ENCODE data around the gene TMEM208. TPM values are rescaled to one million over a fixed set of nuclear protein-coding genes. Genes with fewer than 3 reads are reported as not detected.

TMEM208 gene
- total RNA-seq, 4 donors from 2014 or later = 14.7 to 35.8 (median 29.2) TPM

- H3K4me1 ChIP-seq = peaks cover 10 to 13% of the 10 kb centered on the region in 2 donors
- no peak for DNase-seq
- no peak overlapping the region for H3K4me3 ChIP-seq
- H3K36me3 ChIP-seq = no peaks in the 10 kb centered on the region
- no peaks in the 10 kb centered on the region for H3K9me3 ChIP-seq
- TF ChIP-seq CTCF (IDR thresholded peaks at IDR 0.05 in 4 of 5, conservative IDR thresholded peaks at IDR 0.05 in 1 of 5) (no peak), POLR2A (IDR thresholded peaks at IDR 0.05) (no peak)
- no peak for ATAC-seq
- in situ Hi-C loops (cut with MboI; ENCODE audit: low sequenced_read_pairs in 4 of 4) = no loop called here
- no peak overlapping the region for H3K27ac ChIP-seq
- no peaks in the 10 kb centered on the region for H3K27me3 ChIP-seq
- intact Hi-C loops (cut with DNase I; ENCODE audit: low total_unique reads) = no loop called here
These were observed 31.4 kb downstream of the TMEM208 start for GRCh38 chr16:67258161-67258835.

GRCh38 chr16:67259705-67260104 lies 32.8 kb downstream of the TMEM208 start:
- ATAC-seq (no peak), DNase-seq (no peak)
- Histone ChIP-seq H3K27ac (peak overlapping the region in 1 of 4 donors; percentile 83), H3K9me3 (no peaks in the 10 kb centered on the region), H3K4me3 (no peak overlapping the region), H3K4me1 (peaks cover 10 to 13% of the 10 kb centered on the region in 2 donors), H3K27me3 (no peaks in the 10 kb centered on the region), H3K36me3 (no peaks in the 10 kb centered on the region)
- intact Hi-C loops (cut with DNase I; ENCODE audit: low total_unique reads) (loop anchor here (1.0 to 5.0 kb wide), 2 partner anchors 26 to 148 kb away; no protein-coding TSS in a partner anchor), in situ Hi-C loops (cut with MboI; ENCODE audit: low sequenced_read_pairs in 4 of 4) (loop anchor here in 1 of 4 donors (10.0 kb wide), 1 partner anchor 155 kb away; the partner anchor contains the start of gene ZDHHC1)
- no peak for TF ChIP-seq CTCF (IDR thresholded peaks at IDR 0.05 in 4 of 5, conservative IDR thresholded peaks at IDR 0.05 in 1 of 5)
- TF ChIP-seq POLR2A (IDR thresholded peaks at IDR 0.05) = no peak

GRCh38 chr16:67260426-67261063 lies 33.6 kb downstream of the TMEM208 start:
- DNase-seq = peak; percentile 69 to 85
- in situ Hi-C loops (cut with MboI; ENCODE audit: low sequenced_read_pairs in 4 of 4) = loop anchor here in 1 of 4 donors (10.0 kb wide), 1 partner anchor 154 kb away; the partner anchor contains the start of gene ZDHHC1

GRCh38 chr16:67263201-67263600 lies 36.3 kb downstream of the TMEM208 start:
- no peak for DNase-seq
- intact Hi-C loops (cut with DNase I; ENCODE audit: low total_unique reads) (loop anchor here (5.0 kb wide), 1 partner anchor 144 kb away; no protein-coding TSS in a partner anchor), in situ Hi-C loops (cut with MboI; ENCODE audit: low sequenced_read_pairs in 4 of 4) (loop anchor here in 1 of 4 donors (10.0 kb wide), 1 partner anchor 152 kb away; the partner anchor contains the start of gene ZDHHC1)
- Histone ChIP-seq H3K27ac (no peak overlapping the region), H3K36me3 (no peaks in the 10 kb centered on the region), H3K4me1 (peaks cover 10 to 13% of the 10 kb centered on the region in 2 donors), H3K4me3 (no peak overlapping the region), H3K27me3 (no peaks in the 10 kb centered on the region), H3K9me3 (no peaks in the 10 kb centered on the region)
- no peak for ATAC-seq
- no peak for TF ChIP-seq POLR2A (IDR thresholded peaks at IDR 0.05)
- no peak for TF ChIP-seq CTCF (IDR thresholded peaks at IDR 0.05 in 4 of 5, conservative IDR thresholded peaks at IDR 0.05 in 1 of 5)

More at GRCh38 chr16:67260426-67261063, 33.6 kb downstream of the TMEM208 start:
- intact Hi-C loops (cut with DNase I; ENCODE audit: low total_unique reads) = loop anchor here (1.0 to 5.0 kb wide), 2 partner anchors 25 to 147 kb away; no protein-coding TSS in a partner anchor
- H3K36me3 ChIP-seq = no peaks in the 10 kb centered on the region
- H3K27me3 ChIP-seq = no peaks in the 10 kb centered on the region
- no peak overlapping the region for H3K4me3 ChIP-seq
- H3K27ac ChIP-seq = peak overlapping the region; percentile 64 to 83 (median 74)
- no peak for TF ChIP-seq POLR2A (IDR thresholded peaks at IDR 0.05)
- TF ChIP-seq CTCF (IDR thresholded peaks at IDR 0.05 in 4 of 5, conservative IDR thresholded peaks at IDR 0.05 in 1 of 5) = peak; percentile 52 to 67 (median 54)
- peaks cover 10 to 13% of the 10 kb centered on the region in 2 donors for H3K4me1 ChIP-seq
- peak; percentile 100 for ATAC-seq
- H3K9me3 ChIP-seq = no peaks in the 10 kb centered on the region

Data from gastrocnemius medialis (tissue), 4 donors.